ENCODE data around the gene GPSM3. TPM values are rescaled to one million over a fixed set of nuclear protein-coding genes. Genes with fewer than 3 reads are reported as not detected.

Gene GPSM3
- total and polyA plus RNA-seq, 4 donors: 2.3 to 8.0 (median 6.3) TPM

GRCh38 chr6:32202186-32202585, 9.7 kb upstream of the GPSM3 start:
- no peak overlapping the region for H3K27ac ChIP-seq (ENCODE audit: low read depth in 1 of 2, low read length in 2 of 2)

GRCh38 chr6:32200711-32201475, 8.4 kb upstream of the GPSM3 start:
- no peak overlapping the region for H3K27ac ChIP-seq (ENCODE audit: low read depth in 1 of 2, low read length in 2 of 2)
- no peak for DNase-seq (ENCODE audit: low spot score)
- no peak overlapping the region for H3K4me3 ChIP-seq (ENCODE audit: low read depth in 1 of 3, low read length in 3 of 3)
- 85% methylated on average over 13 of the region's 13 CpGs for WGBS
- H3K9me3 ChIP-seq (ENCODE audit: control insufficient read depth in 4 of 4, low read length in 3 of 4): no peaks in the 10 kb centered on the region
- H3K27me3 ChIP-seq (ENCODE audit: control insufficient read depth in 4 of 4, insufficient read depth in 4 of 4, low read length in 3 of 4): no peaks in the 10 kb centered on the region
- no peak for TF ChIP-seq GABPA (IDR thresholded peaks at IDR 0.05 in 1 of 2, conservative IDR thresholded peaks at IDR 0.05 in 1 of 2)
- no peak for TF ChIP-seq HNF4G (IDR thresholded peaks at IDR 0.05)
- no peak for TF ChIP-seq REST (IDR thresholded peaks at IDR 0.05)
- TF ChIP-seq RXRA (IDR thresholded peaks at IDR 0.05): no peak
- peaks cover 0 to 12% (median 6%) of the 10 kb centered on the region in 4 donors for H3K4me1 ChIP-seq (ENCODE audit: control insufficient read depth in 4 of 4, insufficient read depth in 4 of 4, low read length in 3 of 4)
- no peaks in the 10 kb centered on the region for H3K36me3 ChIP-seq (ENCODE audit: control insufficient read depth in 4 of 4, insufficient read depth in 3 of 4, low read depth in 1 of 4, low read length in 3 of 4)
- no peak overlapping the region for H3K9ac ChIP-seq (ENCODE audit: low read depth in 1 of 2, low read length in 2 of 2)

More at GRCh38 chr6:32202186-32202585, 9.7 kb upstream of the GPSM3 start:
- no peak overlapping the region for H3K9ac ChIP-seq (ENCODE audit: low read depth in 1 of 2, low read length in 2 of 2)
- no peaks in the 10 kb centered on the region for H3K9me3 ChIP-seq (ENCODE audit: control insufficient read depth in 4 of 4, low read length in 3 of 4)
- WGBS: 83% methylated on average over 9 of the region's 9 CpGs
- H3K4me1 ChIP-seq (ENCODE audit: control insufficient read depth in 4 of 4, insufficient read depth in 4 of 4, low read length in 3 of 4): peaks cover 0 to 2% (median under 1%) of the 10 kb centered on the region in 4 donors
- H3K4me3 ChIP-seq (ENCODE audit: low read depth in 1 of 3, low read length in 3 of 3): no peak overlapping the region
- DNase-seq (ENCODE audit: low spot score): no peak
- H3K27me3 ChIP-seq (ENCODE audit: control insufficient read depth in 4 of 4, insufficient read depth in 4 of 4, low read length in 3 of 4): no peaks in the 10 kb centered on the region
- H3K36me3 ChIP-seq (ENCODE audit: control insufficient read depth in 4 of 4, insufficient read depth in 3 of 4, low read depth in 1 of 4, low read length in 3 of 4): no peaks in the 10 kb centered on the region
- TF ChIP-seq YY1 (IDR thresholded peaks at IDR 0.05) (no peak), NR2F2 (IDR thresholded peaks at IDR 0.05) (no peak), HNF4A (conservative IDR thresholded peaks at IDR 0.05) (no peak), ATF3 (IDR thresholded peaks at IDR 0.05) (no peak), JUND (IDR thresholded peaks at IDR 0.05) (no peak), RXRA (IDR thresholded peaks at IDR 0.05) (no peak), REST (IDR thresholded peaks at IDR 0.05) (no peak), TAF1 (conservative IDR thresholded peaks at IDR 0.05) (no peak), CTCF (IDR thresholded peaks at IDR 0.05; ENCODE audit: low read depth, low read length, missing input control) (no peak), EGR1 (IDR thresholded peaks at IDR 0.05; ENCODE audit: low read depth in 2 of 2) (no peak)

Data from liver (tissue), 9 donors.